AG04450 (cell line): ENCODE data around the gene PPP1R16B. TPM values are rescaled to one million over a fixed set of nuclear protein-coding genes. Genes with fewer than 3 reads are reported as not detected.
"Not testable (repeated sequence)": the region's sequence is repeated elsewhere in the genome, so short reads cannot be mapped to it uniquely, and the experiment has no call there.

ENCODE experiments used
- CTCF ChIA-PET: fragments of 300-600, 350-600 bp; formaldehyde crosslinking; extraction: SDS; loops from one replicate; lab custom pipeline; 2022; ENCODE audit warnings: antibody characterized with exemption, inconsistent platforms; lab: Charles Lee
- POLR2A ChIA-PET: fragments of 350-600 bp; formaldehyde crosslinking; extraction: SDS; loops from one replicate; lab custom pipeline; 2021; ENCODE audit warnings: antibody characterized with exemption, inconsistent platforms; lab: Yijun Ruan, JAX
- DNase-seq: peaks from one replicate; pipeline ENCODE4 v3.0.0-alpha.2; 2011; ENCODE audit warnings: low read depth, low spot score
- H3K27ac ChIP-seq: one replicate; pipeline ENCODE4 v1.5.1; 2012; ENCODE audit warnings: low read depth, low read length, control low read depth
- H3K27me3 ChIP-seq: one replicate; pipeline ENCODE4 v1.6.0; 2012; ENCODE audit warnings: low read length; ENCODE audit not compliant: control insufficient read depth, insufficient read depth
- H3K4me3 ChIP-seq: 2 replicates; pipeline ENCODE4 v1.5.1; 2011; ENCODE audit warnings: mild to moderate bottlenecking, low read depth, low read length, control low read depth
- H3K9me3 ChIP-seq: 2 replicates; pipeline ENCODE4 v1.5.1; 2012; ENCODE audit warnings: low read length; ENCODE audit not compliant: control insufficient read depth, insufficient read depth
- CTCF ChIP-seq: IDR thresholded peaks from 2 replicates; pipeline ENCODE4 v1.5.1; 2011; ENCODE audit warnings: low read depth, low read length, control low read depth, inconsistent platforms
- polyA plus RNA-seq: library from polyadenylated mRNA; depleted of rRNA; stranded (reverse); fragments of >200 nt; gene quantifications from 2 replicates; pipeline ENCODE4 v1.2.3, GENCODE V29; 2011

The PPP1R16B gene
- polyA plus RNA-seq, 1 experiment = not detected

GRCh38 chr20:38811769-38812168 is 6.3 kb downstream of the PPP1R16B start:
- Histone ChIP-seq H3K9me3 (no peaks in the 10 kb centered on the region), H3K4me3 (no peak overlapping the region), H3K27me3 (peaks cover 37% of the 10 kb centered on the region), H3K27ac (no peak overlapping the region)
- no peak for TF ChIP-seq CTCF
- no peak for DNase-seq
- ChIA-PET CTCF (no interaction called here), POLR2A (no interaction called here)

- Histone ChIP-seq H3K4me3 (no peak overlapping the region), H3K9me3 (no peaks in the 10 kb centered on the region), H3K27me3 (peaks cover 34% of the 10 kb centered on the region), H3K27ac (no peak overlapping the region)
- no peak for DNase-seq
- TF ChIP-seq CTCF = no peak
- POLR2A ChIA-PET = no interaction called here
- CTCF ChIA-PET = no interaction called here
These were observed 6.7 kb downstream of the PPP1R16B start for GRCh38 chr20:38812182-38812581.

- DNase-seq = no peak
- H3K27me3 ChIP-seq = peaks cover 26% of the 10 kb centered on the region
- ChIA-PET CTCF (no interaction called here), POLR2A (no interaction called here)
- no peaks in the 10 kb centered on the region for H3K9me3 ChIP-seq
- H3K4me3 ChIP-seq = no peak overlapping the region
- no peak for TF ChIP-seq CTCF
- H3K27ac ChIP-seq = no peak overlapping the region
These were observed 7.4 kb downstream of the PPP1R16B start for GRCh38 chr20:38812709-38813573.

GRCh38 chr20:38813574-38813962 is 8.1 kb downstream of the PPP1R16B start:
- POLR2A ChIA-PET, H3K9me3 ChIP-seq, DNase-seq, H3K27ac ChIP-seq, H3K4me3 ChIP-seq, CTCF ChIA-PET: not testable (repeated sequence)
- peaks cover 20% of the 10 kb centered on the region for H3K27me3 ChIP-seq

GRCh38 chr20:38815446-38815845 is 9.9 kb downstream of the PPP1R16B start:
- DNase-seq = no peak
- Histone ChIP-seq H3K27ac (no peak overlapping the region), H3K9me3 (no peaks in the 10 kb centered on the region), H3K27me3 (peaks cover 13% of the 10 kb centered on the region), H3K4me3 (no peak overlapping the region)
- CTCF ChIA-PET = no interaction called here
- TF ChIP-seq CTCF = no peak
- POLR2A ChIA-PET = interaction anchor here (0.7 kb wide), 1 partner anchor 21 kb away, joined by 3 read pairs; no protein-coding TSS in a partner anchor
